K562 (cell line): ENCODE results near the gene CEP72. TPM values are rescaled to one million over a fixed set of nuclear protein-coding genes. Genes with fewer than 3 reads are reported as not detected.

Experiments
- ATAC-seq: fragments of 200-7000 bp; cut with Tn5 transposase; 3 replicates; pipeline ENCODE4 v1.9.1; 2020; ENCODE audit warnings: moderate library complexity
- BruUV-seq: library from RNA; stranded (reverse); fragments of 400-500 nt; replicated peaks from 2 replicates; lab custom pipeline; 2021; lab: Mats Ljungman, UMichigan
- CTCF ChIA-PET: fragments of 300-600 bp; formaldehyde crosslinking; extraction: SDS; loops from one replicate; lab custom pipeline; 2021; ENCODE audit warnings: low intra/inter-chr PET ratio; lab: Yijun Ruan, JAX
- POLR2A ChIA-PET: fragments of 300-600, 350-650 bp; sonication (Branson Sonifier 250); formaldehyde crosslinking; extraction: SDS; loops from one replicate; lab custom pipeline; 2021; ENCODE audit warnings: antibody characterized with exemption, inconsistent platforms; lab: Yijun Ruan, JAX
- DNase-seq, 4 experiments: peaks; one replicate each; pipeline versions ENCODE4 v3.0.0 to v3.0.0-alpha.2; 2011 to 2018; ENCODE audit warnings: low spot score in 3 of 4, mixed read lengths in 3 of 4; ENCODE audit errors: extremely low read depth in 1 of 4
- FAIRE-seq: peaks from 2 replicates; lab custom pipeline; 2011; peaks lifted over from hg19 to GRCh38; lab: Jason Lieb, UNC
- H2AFZ ChIP-seq: 2 replicates; pipeline ENCODE4 v1.6.0; 2011; ENCODE audit warnings: low read depth, low read length, control low read depth, inconsistent platforms
- H3K27ac ChIP-seq: fragments of 200-600 bp; 3 replicates; pipeline ENCODE4 v1.8.0; 2011; ENCODE audit warnings: low read depth, mild to moderate bottlenecking, control low read depth, inconsistent platforms, low read length, moderate library complexity, mixed read lengths; ENCODE audit errors: extremely low read depth
- H3K27me3 ChIP-seq, 2 experiments: fragments of 300-600 bp in 1 of 2; 2 replicates in 1 of 2; 3 replicates in 1 of 2; pipeline versions ENCODE4 v1.6.0 to v1.8.0; 2011; ENCODE audit warnings: inconsistent platforms in 2 of 2, low read length in 2 of 2, mild to moderate bottlenecking in 1 of 2, mixed read lengths in 1 of 2, moderate library complexity in 1 of 2; ENCODE audit not compliant: control insufficient read depth in 2 of 2, insufficient read depth in 2 of 2
- H3K36me3 ChIP-seq: fragments of 300-600 bp; 3 replicates; pipeline ENCODE4 v1.8.0; 2011; ENCODE audit warnings: mild to moderate bottlenecking, low read length, inconsistent platforms; ENCODE audit not compliant: control insufficient read depth, insufficient read depth
- H3K4me1 ChIP-seq, 2 experiments: fragments of 200-600 bp in 1 of 2; replicated peaks in 1 of 2; 2 replicates in 1 of 2; 3 replicates in 1 of 2; pipeline versions ENCODE4 v1.5.1 to v1.8.0; 2011; ENCODE audit warnings: inconsistent platforms in 2 of 2, low read length in 2 of 2, mild to moderate bottlenecking in 1 of 2, mixed read lengths in 1 of 2, moderate library complexity in 1 of 2; ENCODE audit not compliant: control insufficient read depth in 2 of 2, insufficient read depth in 2 of 2
- H3K4me2 ChIP-seq: 2 replicates; pipeline ENCODE4 v1.6.1; 2011; ENCODE audit warnings: low read length, control low read depth, inconsistent platforms, mixed read lengths; ENCODE audit not compliant: insufficient read depth
- H3K4me3 ChIP-seq: fragments of 200-600 bp; sonication (generic), shearing (Covaris generic); 2 replicates; pipeline ENCODE4 v1.5.1; 2016; ENCODE audit warnings: control low read depth, inconsistent platforms
- H3K79me2 ChIP-seq: fragments of 200-600 bp; 3 replicates; pipeline ENCODE4 v1.8.0; 2011; ENCODE audit warnings: low read length, inconsistent platforms; ENCODE audit not compliant: control insufficient read depth, insufficient read depth
- H3K9ac ChIP-seq, 2 experiments: 2 replicates each; pipeline versions ENCODE4 v1.6.0 to v1.6.1; 2011; ENCODE audit warnings: low read depth in 2 of 2, low read length in 2 of 2, control low read depth in 1 of 2, inconsistent platforms in 1 of 2, mild to moderate bottlenecking in 1 of 2, mixed read lengths in 1 of 2; ENCODE audit not compliant: insufficient read depth in 1 of 2
- H3K9me1 ChIP-seq: one replicate; pipeline ENCODE4 v1.6.0; 2011; ENCODE audit warnings: inconsistent platforms, mild to moderate bottlenecking, low read length, moderate library complexity; ENCODE audit not compliant: control insufficient read depth, insufficient read depth
- H3K9me3 ChIP-seq: replicated peaks from 2 replicates; pipeline ENCODE4 v1.5.1; 2011; ENCODE audit warnings: low read depth, low read length, inconsistent platforms; ENCODE audit not compliant: control insufficient read depth, insufficient read depth
- H4K20me1 ChIP-seq: replicated peaks from 2 replicates; pipeline ENCODE4 v1.6.1; 2011; ENCODE audit warnings: low read length, inconsistent platforms, mixed read lengths; ENCODE audit not compliant: control insufficient read depth, insufficient read depth
- ATF7 ChIP-seq: fragments of 450-650 bp; IDR thresholded peaks from 2 replicates; pipeline ENCODE4 v1.7.1; 2014; ENCODE audit warnings: mild to moderate bottlenecking, moderate library complexity
- BRF1 ChIP-seq: IDR thresholded peaks from 3 replicates; pipeline ENCODE4 v1.6.1; 2011; ENCODE audit warnings: borderline replicate concordance, mild to moderate bottlenecking; ENCODE audit not compliant: insufficient read length; ENCODE audit errors: extremely low read depth
- CBX3 ChIP-seq, 2 experiments: IDR thresholded peaks; 1 replicate in 1 of 2; 2 replicates in 1 of 2; pipeline ENCODE4 v1.6.1; 2012; ENCODE audit warnings: inconsistent platforms in 2 of 2, low read length in 2 of 2, borderline replicate concordance in 1 of 2, control low read depth in 1 of 2
- CHD2 ChIP-seq: IDR thresholded peaks from 2 replicates; pipeline ENCODE4 v1.6.1; 2011; ENCODE audit warnings: low read depth, low read length
- E2F4 ChIP-seq: sonication (generic); formaldehyde crosslinking; IDR thresholded peaks from 2 replicates; pipeline ENCODE4 v1.8.0; 2022; ENCODE audit warnings: mild to moderate bottlenecking, low read depth, missing genetic modification reagents
- KDM1A ChIP-seq, 2 experiments: fragments of 450-650 bp; IDR thresholded peaks; 2 replicates each; pipeline ENCODE4 v1.6.1; 2016; ENCODE audit warnings: mild to moderate bottlenecking in 2 of 2
- KLF1 ChIP-seq: fragments of 450-650 bp; IDR thresholded peaks from 2 replicates; pipeline ENCODE4 v1.6.1; 2016; ENCODE audit warnings: missing genetic modification characterization, missing compliant biosample characterization
- KLF10 ChIP-seq: fragments of 250-450 bp; sonication (Bioruptor Pico); IDR thresholded peaks from 2 replicates; pipeline ENCODE4 v1.6.1; 2021; ENCODE audit warnings: matching md5 sums
- NFATC3 ChIP-seq: fragments of 450-650 bp; IDR thresholded peaks from 2 replicates; pipeline ENCODE4 v1.6.1; 2017; ENCODE audit warnings: mild to moderate bottlenecking
- POLR2A ChIP-seq: fragments of 450-650 bp; conservative IDR thresholded peaks from 2 replicates; pipeline ENCODE4 v1.6.1; 2016
- POLR2G ChIP-seq: fragments of 200-400 bp; formaldehyde crosslinking; IDR thresholded peaks from 2 replicates; pipeline ENCODE4 v1.6.1; 2017; ENCODE audit warnings: low read depth, mild to moderate bottlenecking, antibody characterized with exemption, low read length, moderate library complexity
- PRMT5 ChIP-seq: sonication (generic); formaldehyde crosslinking; IDR thresholded peaks from 2 replicates; pipeline ENCODE4 v1.5.0; 2020; ENCODE audit warnings: missing genetic modification reagents
- PTRF ChIP-seq: fragments of 450-650 bp; IDR thresholded peaks from 2 replicates; pipeline ENCODE4 v1.6.1; 2016; ENCODE audit warnings: mild to moderate bottlenecking, missing genetic modification characterization, missing compliant biosample characterization
- SREBF1 ChIP-seq: fragments of 150-350 bp; IDR thresholded peaks from 2 replicates; pipeline ENCODE4 v1.6.1; 2014; ENCODE audit warnings: antibody characterized with exemption, low read depth, low read length, borderline replicate concordance
- STAT5A ChIP-seq: IDR thresholded peaks from 2 replicates; pipeline ENCODE4 v1.6.1; 2012; ENCODE audit warnings: low read length, inconsistent platforms, borderline replicate concordance
- SUPT5H ChIP-seq: fragments of 450-650 bp; IDR thresholded peaks from 2 replicates; pipeline ENCODE4 v1.6.1; 2016
- TCF7L2 ChIP-seq: fragments of 150-350 bp; IDR thresholded peaks from 2 replicates; pipeline ENCODE4 v1.6.1; 2016; ENCODE audit warnings: low read depth, mild to moderate bottlenecking, low read length, moderate library complexity
- WHSC1 ChIP-seq: IDR thresholded peaks from one replicate; pipeline ENCODE4 v1.6.1; 2012; ENCODE audit warnings: low read length, control low read depth, inconsistent platforms
- ZC3H4 ChIP-seq: sonication (generic); formaldehyde crosslinking; IDR thresholded peaks from 2 replicates; pipeline ENCODE4 v1.9.0; 2021; ENCODE audit warnings: missing genetic modification reagents, borderline replicate concordance
- WGBS: fragments of 100-300 bp; shearing (Covaris generic); methylation state at CpG from one replicate; pipeline ENCODE4 v1.1.6; 2016; ENCODE audit warnings: low coverage, mixed read lengths; ENCODE audit not compliant: insufficient coverage; ENCODE audit errors: missing lambda C conversion rate; 5-methylcytosine and 5-hydroxymethylcytosine counted together
- in situ Hi-C: fragments of 300-500 bp; cut with MboI; formaldehyde crosslinking; loops from 4 replicates; pipeline ENCODE4 v1.15.0; 2018; ENCODE audit warnings: inconsistent platforms, mixed read lengths
- intact Hi-C: fragments of 100-400 bp; cut with micrococcal nuclease; formaldehyde crosslinking; loops from 2 replicates; pipeline ENCODE4 v1.14.2; 2022
- polyA plus RNA-seq, 8 experiments: library from polyadenylated mRNA; depleted of rRNA in 4 of 8; stranded (reverse) in 5 of 8; unstranded in 3 of 8; fragments of >200 nt; fragmentation: Nextera tagmentation in 2 of 8; fragmentation: Illumina TruSeq in 1 of 8; extraction: Ambion mirVana in 2 of 8; extraction: Trizol in 1 of 8; gene quantifications; 2 replicates each; pipeline versions ENCODE4 v1.2.1 to v1.2.3, GENCODE V29; 2011 to 2014; ENCODE audit warnings: inconsistent platforms in 1 of 8, missing spikeins in 1 of 8
- total RNA-seq, 7 experiments: library from RNA; depleted of rRNA in 6 of 7; stranded (reverse); fragments of >200 nt in 6 of 7; fragmentation: Illumina TruSeq in 2 of 7; extraction: Trizol in 2 of 7; gene quantifications; 2 replicates each; pipeline versions ENCODE4 v1.2.1 to v1.2.3, GENCODE V29; 2011 to 2021; ENCODE audit warnings: low replicate concordance in 1 of 7
- TF ChIP-seq, protein P1 (sequence below), 2 experiments: fragments of 450-650 bp in 1 of 2; sonication (generic) in 1 of 2; formaldehyde crosslinking; conservative IDR thresholded peaks; 2 replicates each; pipeline versions ENCODE4 v1.4.0 to v1.8.1; 2020 to 2022; ENCODE audit warnings: mild to moderate bottlenecking in 1 of 2, missing genetic modification reagents in 1 of 2
- TF ChIP-seq, protein P2 (sequence below): fragments of 250-450 bp; sonication (Bioruptor Pico); IDR thresholded peaks from 2 replicates; pipeline ENCODE4 v1.8.0; 2022; ENCODE audit warnings: inconsistent platforms

The CEP72 gene
- total and polyA plus RNA-seq, 9 of the 15 experiments (the other 6 are each of a cell fraction or from before 2014, with no cell fraction given), result 0.89 to 38.1 (median 14.2) TPM

- Histone ChIP-seq H3K9ac (no peak overlapping the region), H3K4me2 (no peak overlapping the region), H3K79me2 (no peaks in the 10 kb centered on the region; the same call in 1 of the 3 replicates), H3K27ac (no peak overlapping the region; the same call in 2 of the 3 replicates), H3K36me3 (peaks cover 78% of the 10 kb centered on the region), H3K4me1 (peaks cover 8 to 13% of the 10 kb centered on the region in 2 experiments; a peak in 4 of 5 replicates), H3K9me1 (no peaks in the 10 kb centered on the region), H3K27me3 (no peaks in the 10 kb centered on the region), H4K20me1 (no peaks in the 10 kb centered on the region), H3K9me3 (peaks cover 6% of the 10 kb centered on the region; the same call in 1 of the 2 replicates), H3K4me3 (no peak overlapping the region), H2AFZ (no peak overlapping the region)
- 92% methylated on average over 17 of the region's 17 CpGs for WGBS
- FAIRE-seq (no peak), ATAC-seq (no peak), DNase-seq (no peak)
- in situ Hi-C loops (no loop called here), intact Hi-C loops (no loop called here)
- POLR2A ChIA-PET, result interaction anchor here (0.6 to 1.2 kb wide), 3 partner anchors 11 to 232 kb away, joined by 3 to 7 read pairs (median 3); no protein-coding TSS in a partner anchor
- peak; percentile 12; the same call in 1 of the 2 replicates for TF ChIP-seq E2F4 (CRISPR knock-in tag)
- 0 out of 3 replicates have a peak, but pooled peaks of 1 of the 2 experiments have one; percentile 20 for TF ChIP-seq CBX3 (IDR thresholded peaks at IDR 0.05; ENCODE audit: borderline replicate concordance in 1 of 2, low read length in 2 of 2)
- no peak for TF ChIP-seq KLF10 (CRISPR knock-in tag)
- peak in 1 of 2 experiments; percentile 85; a peak in 2 of 4 replicates for TF ChIP-seq KDM1A (IDR thresholded peaks at IDR 0.05)
- no peak for TF ChIP-seq TCF7L2
- TF ChIP-seq, protein P1, sequence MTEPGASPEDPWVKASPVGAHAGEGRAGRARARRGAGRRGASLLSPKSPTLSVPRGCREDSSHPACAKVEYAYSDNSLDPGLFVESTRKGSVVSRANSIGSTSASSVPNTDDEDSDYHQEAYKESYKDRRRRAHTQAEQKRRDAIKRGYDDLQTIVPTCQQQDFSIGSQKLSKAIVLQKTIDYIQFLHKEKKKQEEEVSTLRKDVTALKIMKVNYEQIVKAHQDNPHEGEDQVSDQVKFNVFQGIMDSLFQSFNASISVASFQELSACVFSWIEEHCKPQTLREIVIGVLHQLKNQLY (CRISPR knock-in tag; conservative IDR thresholded peaks at IDR 0.05), result 0 out of 4 replicates have a peak, but pooled peaks of 1 of the 2 experiments have one; percentile 47
- no peak for TF ChIP-seq KLF1 (tag)
- peak; percentile 68 for TF ChIP-seq SUPT5H
- no peak for TF ChIP-seq CHD2
- TF ChIP-seq NFATC3, result no peak
- TF ChIP-seq, protein P2, sequence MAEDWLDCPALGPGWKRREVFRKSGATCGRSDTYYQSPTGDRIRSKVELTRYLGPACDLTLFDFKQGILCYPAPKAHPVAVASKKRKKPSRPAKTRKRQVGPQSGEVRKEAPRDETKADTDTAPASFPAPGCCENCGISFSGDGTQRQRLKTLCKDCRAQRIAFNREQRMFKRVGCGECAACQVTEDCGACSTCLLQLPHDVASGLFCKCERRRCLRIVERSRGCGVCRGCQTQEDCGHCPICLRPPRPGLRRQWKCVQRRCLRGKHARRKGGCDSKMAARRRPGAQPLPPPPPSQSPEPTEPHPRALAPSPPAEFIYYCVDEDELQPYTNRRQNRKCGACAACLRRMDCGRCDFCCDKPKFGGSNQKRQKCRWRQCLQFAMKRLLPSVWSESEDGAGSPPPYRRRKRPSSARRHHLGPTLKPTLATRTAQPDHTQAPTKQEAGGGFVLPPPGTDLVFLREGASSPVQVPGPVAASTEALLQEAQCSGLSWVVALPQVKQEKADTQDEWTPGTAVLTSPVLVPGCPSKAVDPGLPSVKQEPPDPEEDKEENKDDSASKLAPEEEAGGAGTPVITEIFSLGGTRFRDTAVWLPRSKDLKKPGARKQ, result no peak
- no peak for TF ChIP-seq PTRF
- 0 out of 2 replicates have a peak, but pooled peaks have one; percentile 34 for TF ChIP-seq POLR2G
- no peak for TF ChIP-seq ZC3H4
- TF ChIP-seq BRF1, result no peak
- peak; percentile 60 for TF ChIP-seq WHSC1
- peak; percentile 53 for TF ChIP-seq STAT5A
- TF ChIP-seq SREBF1, result no peak
- no peak for TF ChIP-seq PRMT5 (CRISPR knock-in tag)
- peak; percentile 49; the same call in 1 of the 2 replicates for TF ChIP-seq POLR2A
- no peak for TF ChIP-seq ATF7
- BruUV-seq, result no TSS peak
- CTCF ChIA-PET, result no interaction called here
These were observed 42.1 kb downstream of the CEP72 start for GRCh38 chr5:654071-654778.
